ENCODE results near the gene ZFP3. TPM values are rescaled to one million over a fixed set of nuclear protein-coding genes. Genes with fewer than 3 reads are reported as not detected.
"Not testable (repeated sequence)": the region's sequence is repeated elsewhere in the genome, so short reads cannot be mapped to it uniquely, and the experiment has no call there.

The ZFP3 gene
- total and polyA plus RNA-seq, 2 experiments from 2014 or later: 0.23 to 0.24 TPM

GRCh38 chr17:5128905-5129535 is 50.8 kb downstream of the ZFP3 start:
- TF ChIP-seq CTCF (IDR thresholded peaks at IDR 0.05; ENCODE audit: poor library complexity) (no peak), EZH2 (IDR thresholded peaks at IDR 0.05; ENCODE audit: borderline replicate concordance) (no peak), EZH2phosphoT487 (IDR thresholded peaks at IDR 0.05; ENCODE audit: low read depth, severe bottlenecking, unreplicated experiment) (no peak)
- no peak overlapping the region for H3K4me2 ChIP-seq
- no peaks in the 10 kb centered on the region for H4K20me1 ChIP-seq (ENCODE audit: insufficient read depth, poor library complexity, severe bottlenecking)

GRCh38 chr17:5129770-5130169 is 51.5 kb downstream of the ZFP3 start:
- not testable (repeated sequence) for H4K20me1 ChIP-seq (ENCODE audit: insufficient read depth, poor library complexity, severe bottlenecking); H3K27ac ChIP-seq; H2AFZ ChIP-seq; H3K79me2 ChIP-seq; H3K36me3 ChIP-seq (replicated peaks; ENCODE audit: insufficient read depth, low read depth); H3K27me3 ChIP-seq; H3K4me1 ChIP-seq (ENCODE audit: insufficient read depth); DNase-seq (ENCODE audit: low spot score); H3K4me2 ChIP-seq; H3K9me3 ChIP-seq (ENCODE audit: low read depth); H3K4me3 ChIP-seq; H3K9me2 ChIP-seq (replicated peaks; ENCODE audit: insufficient read depth)
- WGBS (ENCODE audit: low lambda C conversion rate, missing lambda C conversion rate): 94% methylated on average over 8 of the region's 8 CpGs

More at GRCh38 chr17:5128905-5129535, 50.8 kb downstream of the ZFP3 start:
- no peaks in the 10 kb centered on the region for H3K36me3 ChIP-seq (replicated peaks; ENCODE audit: insufficient read depth, low read depth)
- H3K4me3 ChIP-seq: no peak overlapping the region
- no peak for DNase-seq (ENCODE audit: low spot score)
- H3K27me3 ChIP-seq: no peaks in the 10 kb centered on the region
- H3K9me2 ChIP-seq (replicated peaks; ENCODE audit: insufficient read depth): no peaks in the 10 kb centered on the region
- WGBS (ENCODE audit: low lambda C conversion rate, missing lambda C conversion rate): 86% methylated on average over 10 of the region's 11 CpGs
- no peaks in the 10 kb centered on the region for H3K4me1 ChIP-seq (ENCODE audit: insufficient read depth)
- no peaks in the 10 kb centered on the region for H3K9me3 ChIP-seq (ENCODE audit: low read depth)
- no peaks in the 10 kb centered on the region for H3K79me2 ChIP-seq
- H2AFZ ChIP-seq: no peak overlapping the region
- no peak overlapping the region for H3K27ac ChIP-seq

- H2AFZ ChIP-seq: not testable (repeated sequence)
Measured at GRCh38 chr17:5130261-5130660, 52.0 kb downstream of the ZFP3 start.

GRCh38 chr17:5130687-5131086 is 52.4 kb downstream of the ZFP3 start:
- not testable (repeated sequence) for H3K9me3 ChIP-seq (ENCODE audit: low read depth); H3K36me3 ChIP-seq (replicated peaks; ENCODE audit: insufficient read depth, low read depth); H3K27ac ChIP-seq; H4K20me1 ChIP-seq (ENCODE audit: insufficient read depth, poor library complexity, severe bottlenecking); H3K79me2 ChIP-seq; H2AFZ ChIP-seq; H3K4me2 ChIP-seq; H3K27me3 ChIP-seq; H3K4me3 ChIP-seq; H3K4me1 ChIP-seq (ENCODE audit: insufficient read depth); H3K9me2 ChIP-seq (replicated peaks; ENCODE audit: insufficient read depth); DNase-seq (ENCODE audit: low spot score)
- WGBS (ENCODE audit: low lambda C conversion rate, missing lambda C conversion rate): 93% methylated on average over 5 of the region's 5 CpGs

More at GRCh38 chr17:5130261-5130660, 52.0 kb downstream of the ZFP3 start:
- H4K20me1 ChIP-seq (ENCODE audit: insufficient read depth, poor library complexity, severe bottlenecking); H3K79me2 ChIP-seq; H3K27me3 ChIP-seq; H3K36me3 ChIP-seq (replicated peaks; ENCODE audit: insufficient read depth, low read depth); H3K9me2 ChIP-seq (replicated peaks; ENCODE audit: insufficient read depth); H3K4me3 ChIP-seq; H3K27ac ChIP-seq; H3K4me1 ChIP-seq (ENCODE audit: insufficient read depth); H3K4me2 ChIP-seq; DNase-seq (ENCODE audit: low spot score); H3K9me3 ChIP-seq (ENCODE audit: low read depth): not testable (repeated sequence)
- 90% methylated on average over 10 of the region's 10 CpGs for WGBS (ENCODE audit: low lambda C conversion rate, missing lambda C conversion rate)

GRCh38 chr17:5131146-5131715 is 53.0 kb downstream of the ZFP3 start:
- no peak for DNase-seq (ENCODE audit: low spot score)
- H3K36me3 ChIP-seq (replicated peaks; ENCODE audit: insufficient read depth, low read depth): no peaks in the 10 kb centered on the region
- TF ChIP-seq EZH2 (IDR thresholded peaks at IDR 0.05; ENCODE audit: borderline replicate concordance) (no peak), CTCF (IDR thresholded peaks at IDR 0.05; ENCODE audit: poor library complexity) (no peak), EZH2phosphoT487 (IDR thresholded peaks at IDR 0.05; ENCODE audit: low read depth, severe bottlenecking, unreplicated experiment) (no peak)

GRCh38 chr17:5131799-5132502 is 53.7 kb downstream of the ZFP3 start:
- not testable (repeated sequence) for H3K79me2 ChIP-seq; H3K36me3 ChIP-seq (replicated peaks; ENCODE audit: insufficient read depth, low read depth); DNase-seq (ENCODE audit: low spot score); H3K4me1 ChIP-seq (ENCODE audit: insufficient read depth); H2AFZ ChIP-seq; H3K27me3 ChIP-seq; H3K9me2 ChIP-seq (replicated peaks; ENCODE audit: insufficient read depth); H4K20me1 ChIP-seq (ENCODE audit: insufficient read depth, poor library complexity, severe bottlenecking); H3K27ac ChIP-seq; H3K4me3 ChIP-seq; H3K4me2 ChIP-seq; H3K9me3 ChIP-seq (ENCODE audit: low read depth)
- WGBS (ENCODE audit: low lambda C conversion rate, missing lambda C conversion rate): 89% methylated on average over 16 of the region's 16 CpGs

More at GRCh38 chr17:5131146-5131715, 53.0 kb downstream of the ZFP3 start:
- H2AFZ ChIP-seq: no peak overlapping the region
- no peak overlapping the region for H3K27ac ChIP-seq
- WGBS (ENCODE audit: low lambda C conversion rate, missing lambda C conversion rate): 90% methylated on average over 6 of the region's 7 CpGs
- H3K9me3 ChIP-seq (ENCODE audit: low read depth): no peaks in the 10 kb centered on the region
- no peak overlapping the region for H3K4me2 ChIP-seq
- H4K20me1 ChIP-seq (ENCODE audit: insufficient read depth, poor library complexity, severe bottlenecking): no peaks in the 10 kb centered on the region
- no peak overlapping the region for H3K4me3 ChIP-seq
- no peaks in the 10 kb centered on the region for H3K79me2 ChIP-seq
- no peaks in the 10 kb centered on the region for H3K27me3 ChIP-seq
- no peaks in the 10 kb centered on the region for H3K9me2 ChIP-seq (replicated peaks; ENCODE audit: insufficient read depth)
- no peaks in the 10 kb centered on the region for H3K4me1 ChIP-seq (ENCODE audit: insufficient read depth)

Data from hepatocyte (in vitro differentiated cells).